ENCODE measurements around the gene IL10.
"Not testable (repeated sequence)": the region's sequence is repeated elsewhere in the genome, so short reads cannot be mapped to it uniquely, and the experiment has no call there.

The IL10 gene

GRCh38 chr1:206770531-206771337, 1.6 kb downstream of the IL10 start, which contains the start of gene IL19:
IL19 (plus strand) TSS chr1:206770773; CDS start chr1:206836663, 65,890 bp downstream.
- no peaks in the 10 kb centered on the region for H3K36me3 ChIP-seq
- no peaks in the 10 kb centered on the region for H3K4me1 ChIP-seq
- no peak for TF ChIP-seq CTCF (IDR thresholded peaks at IDR 0.05; ENCODE audit: low read depth, low read length)
- H3K4me3 ChIP-seq (ENCODE audit: low read depth, low read length), result no peak within 1 kb of the TSS
- H3K9me3 ChIP-seq, result no peaks in the 10 kb centered on the region; the same call in 1 of the 2 replicates
- H3K27me3 ChIP-seq, result no peaks in the 10 kb centered on the region
- DNase-seq, result no peak

- H3K27me3 ChIP-seq, result no peaks in the 10 kb centered on the region
- H3K4me3 ChIP-seq (ENCODE audit: low read depth, low read length), result no peak overlapping the region
- no peak for TF ChIP-seq CTCF (IDR thresholded peaks at IDR 0.05; ENCODE audit: low read depth, low read length)
- no peak for DNase-seq
- no peaks in the 10 kb centered on the region for H3K36me3 ChIP-seq
- no peaks in the 10 kb centered on the region for H3K4me1 ChIP-seq
- H3K9me3 ChIP-seq, result no peaks in the 10 kb centered on the region; the same call in 1 of the 2 replicates
Observed at GRCh38 chr1:206769304-206769731, 3.0 kb downstream of the IL10 start.

GRCh38 chr1:206768472-206769303, 3.6 kb downstream of the IL10 start:
- no peaks in the 10 kb centered on the region for H3K4me1 ChIP-seq

GRCh38 chr1:206766251-206766856, 5.9 kb downstream of the IL10 start:
- TF ChIP-seq CTCF (IDR thresholded peaks at IDR 0.05; ENCODE audit: low read depth, low read length), result no peak
- H3K4me3 ChIP-seq (ENCODE audit: low read depth, low read length), result no peak overlapping the region
- no peaks in the 10 kb centered on the region for H3K36me3 ChIP-seq
- no peak for DNase-seq
- H3K4me1 ChIP-seq, result no peaks in the 10 kb centered on the region
- no peaks in the 10 kb centered on the region for H3K9me3 ChIP-seq
- no peaks in the 10 kb centered on the region for H3K27me3 ChIP-seq

More at GRCh38 chr1:206768472-206769303, 3.6 kb downstream of the IL10 start:
- no peak for TF ChIP-seq CTCF (IDR thresholded peaks at IDR 0.05; ENCODE audit: low read depth, low read length)
- no peaks in the 10 kb centered on the region for H3K27me3 ChIP-seq
- no peaks in the 10 kb centered on the region for H3K36me3 ChIP-seq
- H3K9me3 ChIP-seq, result no peaks in the 10 kb centered on the region; the same call in 1 of the 2 replicates
- no peak overlapping the region for H3K4me3 ChIP-seq (ENCODE audit: low read depth, low read length)
- DNase-seq, result no peak

- not testable (repeated sequence) for H3K27me3 ChIP-seq; DNase-seq; H3K36me3 ChIP-seq; H3K4me3 ChIP-seq (ENCODE audit: low read depth, low read length); H3K4me1 ChIP-seq; H3K9me3 ChIP-seq
Observed at GRCh38 chr1:206765771-206766170, 6.5 kb downstream of the IL10 start.

- H3K27me3 ChIP-seq; H3K9me3 ChIP-seq; H3K36me3 ChIP-seq; H3K4me3 ChIP-seq (ENCODE audit: low read depth, low read length); DNase-seq: not testable (repeated sequence)
- H3K4me1 ChIP-seq, result peaks cover 12% of the 10 kb centered on the region
Observed at GRCh38 chr1:206762741-206763364, 9.4 kb downstream of the IL10 start.

Measured in BE2C (cell line).